ENCODE data around the gene KIAA0825. TPM values are rescaled to one million over a fixed set of nuclear protein-coding genes. Genes with fewer than 3 reads are reported as not detected.

Gene KIAA0825
- total and polyA plus RNA-seq, 2 experiments from 2014 or later: 1.7 to 1.8 TPM

DNA sequence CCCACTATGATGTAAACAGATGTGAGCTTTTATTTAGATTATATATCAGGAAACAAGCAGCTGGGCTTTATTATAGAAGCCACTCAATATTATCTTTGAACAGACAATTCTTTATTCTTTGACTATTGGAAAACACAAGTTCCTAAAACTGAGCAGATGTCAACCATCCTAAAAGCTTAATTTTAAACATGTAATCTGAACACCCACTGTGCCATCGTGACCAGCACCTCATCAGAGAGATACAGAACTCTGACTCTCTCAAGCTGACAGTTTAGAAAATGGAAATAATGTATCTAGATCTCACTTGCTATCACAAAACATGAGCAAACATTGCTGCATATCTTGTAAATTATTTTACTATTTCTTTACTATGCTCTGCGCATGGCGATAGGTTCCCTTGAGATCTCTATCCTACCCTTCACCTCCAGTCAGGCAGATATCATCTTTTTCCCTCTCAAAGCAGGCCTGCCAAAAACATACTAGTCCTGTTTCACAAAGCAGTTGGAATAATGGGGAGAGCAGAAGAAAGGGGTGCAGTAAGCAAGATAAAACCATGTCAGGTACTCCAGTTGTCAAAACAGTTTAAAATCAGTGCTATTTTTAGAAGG lies 151.0 kb downstream of the KIAA0825 start:
- H3K27ac Mint-ChIP-seq: no peak overlapping the region; the same call in 1 of the 2 replicates
- peaks cover 5% of the 10 kb centered on the region for H3K27me3 Mint-ChIP-seq (ENCODE audit: insufficient read depth, low read depth, poor library complexity)
- H3K36me3 Mint-ChIP-seq (ENCODE audit: low read depth): no peaks in the 10 kb centered on the region
- DNase-seq (ENCODE audit: low spot score) (no peak), ATAC-seq (no peak)
- no peak overlapping the region for H3K27ac ChIP-seq (ENCODE audit: low read depth)
- no peak overlapping the region for H3K4me2 ChIP-seq
- H3K79me2 ChIP-seq (replicated peaks; ENCODE audit: insufficient read depth): no peaks in the 10 kb centered on the region
- H3F3A ChIP-seq (replicated peaks; ENCODE audit: low read depth): no peaks in the 10 kb centered on the region
- H4K20me1 ChIP-seq (replicated peaks; ENCODE audit: insufficient read depth): no peaks in the 10 kb centered on the region
- no peak overlapping the region for H2AFZ ChIP-seq
- no peaks in the 10 kb centered on the region for H3K36me3 ChIP-seq (ENCODE audit: insufficient read depth)
- H3K9me3 Mint-ChIP-seq: no peaks in the 10 kb centered on the region
- no peak overlapping the region for H3K4me3 Mint-ChIP-seq
- H3K27me3 ChIP-seq (ENCODE audit: insufficient read depth): no peaks in the 10 kb centered on the region
- H3K4me1 Mint-ChIP-seq: peaks cover 15% of the 10 kb centered on the region
- peaks cover 5% of the 10 kb centered on the region; the same call in 1 of the 2 replicates for H3K4me1 ChIP-seq (ENCODE audit: insufficient read depth)
- H3K9me2 ChIP-seq (ENCODE audit: insufficient read depth): no peaks in the 10 kb centered on the region
- no peak for TF ChIP-seq POLR2AphosphoS5 (IDR thresholded peaks at IDR 0.05; ENCODE audit: low read depth)
- TF ChIP-seq REST (IDR thresholded peaks at IDR 0.05; ENCODE audit: unreplicated experiment): no peak
- no peak for TF ChIP-seq EZH2phosphoT487 (IDR thresholded peaks at IDR 0.05; ENCODE audit: unreplicated experiment)
- no peak for TF ChIP-seq JUNB (IDR thresholded peaks at IDR 0.05; ENCODE audit: unreplicated experiment)
- TF ChIP-seq STAT1 (IDR thresholded peaks at IDR 0.05; ENCODE audit: unreplicated experiment): no peak
- no peak for TF ChIP-seq NANOG (IDR thresholded peaks at IDR 0.05; ENCODE audit: borderline replicate concordance)
- TF ChIP-seq, protein P1, sequence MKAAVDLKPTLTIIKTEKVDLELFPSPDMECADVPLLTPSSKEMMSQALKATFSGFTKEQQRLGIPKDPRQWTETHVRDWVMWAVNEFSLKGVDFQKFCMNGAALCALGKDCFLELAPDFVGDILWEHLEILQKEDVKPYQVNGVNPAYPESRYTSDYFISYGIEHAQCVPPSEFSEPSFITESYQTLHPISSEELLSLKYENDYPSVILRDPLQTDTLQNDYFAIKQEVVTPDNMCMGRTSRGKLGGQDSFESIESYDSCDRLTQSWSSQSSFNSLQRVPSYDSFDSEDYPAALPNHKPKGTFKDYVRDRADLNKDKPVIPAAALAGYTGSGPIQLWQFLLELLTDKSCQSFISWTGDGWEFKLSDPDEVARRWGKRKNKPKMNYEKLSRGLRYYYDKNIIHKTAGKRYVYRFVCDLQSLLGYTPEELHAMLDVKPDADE (IDR thresholded peaks at IDR 0.05): no peak
- TF ChIP-seq ZNF331 (CRISPR knock-in tag; IDR thresholded peaks at IDR 0.05; ENCODE audit: low read depth): no peak
- no peak for TF ChIP-seq ZNF462 (CRISPR knock-in tag; IDR thresholded peaks at IDR 0.05)
- no peak for TF ChIP-seq CTCF (conservative IDR thresholded peaks at IDR 0.05; ENCODE audit: low read depth in 2 of 2)
- no peak for TF ChIP-seq CREB1 (CRISPR knock-in tag; IDR thresholded peaks at IDR 0.05; ENCODE audit: low read depth)
- TF ChIP-seq ZNF114 (CRISPR knock-in tag; IDR thresholded peaks at IDR 0.05): no peak
- TF ChIP-seq EZH2 (IDR thresholded peaks at IDR 0.05; ENCODE audit: low read depth, unreplicated experiment): no peak
- no peak overlapping the region for H3K4me3 ChIP-seq

Measured in GM23338 (cell line).